ENCODE data around the gene PDGFA. TPM values are rescaled to one million over a fixed set of nuclear protein-coding genes. Genes with fewer than 3 reads are reported as not detected.

The PDGFA gene
- total RNA-seq, 1 donor from 2014 or later: 7.6 TPM

DNA sequence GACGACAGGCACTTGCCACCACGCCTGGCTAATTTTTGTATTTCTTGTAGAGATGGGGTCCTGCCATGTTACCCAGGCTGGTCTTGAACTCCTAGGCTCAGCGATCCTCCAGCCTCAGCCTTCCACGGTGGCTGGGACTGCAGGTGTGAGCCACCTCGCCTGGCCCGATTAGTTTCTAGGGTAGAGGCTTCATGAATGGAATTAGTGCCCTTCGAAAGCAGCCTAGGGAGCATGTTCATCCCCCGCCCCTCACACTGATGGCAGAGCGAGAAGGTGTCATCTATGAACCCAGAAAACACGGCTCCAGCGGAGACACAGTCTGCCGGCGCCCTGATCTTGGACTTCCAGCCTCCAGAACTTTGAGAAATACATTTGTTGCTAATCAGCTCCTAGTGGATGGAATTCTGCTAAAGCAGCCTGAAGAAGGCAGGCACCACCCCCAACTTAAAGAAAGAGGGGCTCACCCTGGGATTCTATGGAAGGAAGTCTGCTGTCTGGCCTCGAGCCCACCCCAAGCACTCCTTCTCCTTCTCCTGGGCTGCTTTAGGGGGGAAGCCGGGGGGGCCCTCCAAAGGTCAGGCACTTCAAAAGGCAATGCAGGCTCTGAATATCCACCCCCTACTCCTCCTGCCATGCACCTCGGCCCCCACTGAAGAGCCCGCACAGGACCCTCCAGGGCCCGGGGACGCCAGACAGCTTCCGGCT, 10.1 kb downstream of the PDGFA start:
- Mint-ChIP-seq H3K4me1 (ENCODE audit: low read depth, unreplicated experiment) (peaks cover 5% of the 10 kb centered on the region), H3K9me3 (ENCODE audit: unreplicated experiment) (peaks cover 8% of the 10 kb centered on the region), H3K36me3 (ENCODE audit: unreplicated experiment) (no peaks in the 10 kb centered on the region), H3K27me3 (ENCODE audit: unreplicated experiment) (peaks cover 5% of the 10 kb centered on the region), H3K4me3 (ENCODE audit: unreplicated experiment) (no peak overlapping the region), H3K27ac (ENCODE audit: unreplicated experiment) (no peak overlapping the region)
- DNase-seq: peak; percentile 10
- TF ChIP-seq, protein P1, sequence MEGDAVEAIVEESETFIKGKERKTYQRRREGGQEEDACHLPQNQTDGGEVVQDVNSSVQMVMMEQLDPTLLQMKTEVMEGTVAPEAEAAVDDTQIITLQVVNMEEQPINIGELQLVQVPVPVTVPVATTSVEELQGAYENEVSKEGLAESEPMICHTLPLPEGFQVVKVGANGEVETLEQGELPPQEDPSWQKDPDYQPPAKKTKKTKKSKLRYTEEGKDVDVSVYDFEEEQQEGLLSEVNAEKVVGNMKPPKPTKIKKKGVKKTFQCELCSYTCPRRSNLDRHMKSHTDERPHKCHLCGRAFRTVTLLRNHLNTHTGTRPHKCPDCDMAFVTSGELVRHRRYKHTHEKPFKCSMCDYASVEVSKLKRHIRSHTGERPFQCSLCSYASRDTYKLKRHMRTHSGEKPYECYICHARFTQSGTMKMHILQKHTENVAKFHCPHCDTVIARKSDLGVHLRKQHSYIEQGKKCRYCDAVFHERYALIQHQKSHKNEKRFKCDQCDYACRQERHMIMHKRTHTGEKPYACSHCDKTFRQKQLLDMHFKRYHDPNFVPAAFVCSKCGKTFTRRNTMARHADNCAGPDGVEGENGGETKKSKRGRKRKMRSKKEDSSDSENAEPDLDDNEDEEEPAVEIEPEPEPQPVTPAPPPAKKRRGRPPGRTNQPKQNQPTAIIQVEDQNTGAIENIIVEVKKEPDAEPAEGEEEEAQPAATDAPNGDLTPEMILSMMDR (IDR thresholded peaks at IDR 0.05; ENCODE audit: partially characterized antibody, unreplicated experiment): no peak

DNA sequence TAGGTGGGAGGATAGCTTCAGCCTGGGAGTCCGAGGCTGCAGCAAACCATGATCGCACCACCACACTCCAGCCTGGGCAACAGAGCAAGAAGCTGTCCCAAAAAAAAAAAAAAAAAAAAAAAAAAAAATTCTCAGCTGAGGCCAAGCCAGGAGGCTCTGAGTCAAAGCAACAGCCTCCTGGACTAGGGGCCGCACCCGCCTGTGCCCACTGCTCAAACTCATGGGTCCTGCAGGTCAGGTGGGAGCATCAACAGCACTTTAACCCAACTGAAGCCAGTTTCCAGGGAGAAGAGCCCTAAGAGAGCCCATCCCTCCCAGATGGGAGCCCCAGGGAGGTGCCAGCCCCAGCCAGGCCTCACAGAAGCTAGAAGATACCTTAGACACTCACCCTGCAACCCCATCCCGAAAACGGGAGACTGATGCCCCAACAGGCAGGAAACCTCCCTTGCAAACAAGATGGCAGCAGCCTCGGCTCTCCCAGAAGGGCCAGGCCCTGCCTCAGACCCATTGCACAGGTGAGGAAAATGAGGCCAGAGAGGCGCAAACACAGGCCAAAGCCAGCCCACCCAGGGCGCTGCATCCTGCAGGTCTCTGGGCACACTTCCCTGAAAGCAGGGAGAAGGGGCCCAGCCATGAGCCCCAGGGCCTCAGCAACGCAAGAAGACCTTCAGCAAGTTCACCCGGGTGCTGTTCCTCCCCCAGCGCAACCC, 11.0 kb downstream of the PDGFA start:
- H3K27me3 Mint-ChIP-seq (ENCODE audit: unreplicated experiment): peaks cover 1% of the 10 kb centered on the region
- no peaks in the 10 kb centered on the region for H3K36me3 Mint-ChIP-seq (ENCODE audit: unreplicated experiment)
- H3K27ac Mint-ChIP-seq (ENCODE audit: unreplicated experiment): no peak overlapping the region
- peaks cover 3% of the 10 kb centered on the region for H3K4me1 Mint-ChIP-seq (ENCODE audit: low read depth, unreplicated experiment)
- peak; percentile 15 for DNase-seq
- TF ChIP-seq, protein P1 (IDR thresholded peaks at IDR 0.05; ENCODE audit: partially characterized antibody, unreplicated experiment): no peak
- peaks cover 6% of the 10 kb centered on the region for H3K9me3 Mint-ChIP-seq (ENCODE audit: unreplicated experiment)
- H3K4me3 Mint-ChIP-seq (ENCODE audit: unreplicated experiment): no peak overlapping the region

DNA sequence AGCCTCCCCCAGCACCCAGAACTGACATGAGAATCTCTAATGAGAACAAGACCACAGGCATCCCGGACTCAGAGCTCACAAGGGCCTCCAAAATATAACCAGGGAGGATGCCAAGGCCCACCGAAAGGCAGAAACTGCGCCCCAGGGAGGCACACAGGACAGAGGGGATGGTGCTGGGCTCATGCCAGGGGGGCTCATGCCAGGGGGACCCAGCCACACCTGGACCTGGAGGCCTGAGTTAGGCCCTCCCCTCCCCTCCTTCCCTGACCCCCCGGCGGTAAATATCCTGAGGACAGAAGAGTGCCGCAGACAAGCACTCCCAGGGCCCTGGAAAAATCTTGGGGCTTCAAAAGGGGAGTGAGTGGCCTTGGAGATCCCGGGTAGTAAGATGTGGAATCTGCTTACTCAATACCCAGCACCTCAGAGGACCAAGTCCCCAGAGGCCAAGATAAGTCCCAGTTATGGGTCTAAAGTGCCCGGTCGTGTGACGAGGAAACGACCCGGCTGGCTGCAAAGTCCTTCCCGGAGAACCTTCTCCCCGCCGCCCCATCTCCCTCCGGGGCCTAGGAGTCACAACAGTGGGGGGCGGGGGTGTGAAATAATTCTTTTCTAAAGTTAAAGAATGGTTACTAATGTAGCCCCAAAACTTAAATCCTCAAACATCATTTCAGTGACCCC, 11.9 kb downstream of the PDGFA start:
- Mint-ChIP-seq H3K36me3 (ENCODE audit: unreplicated experiment) (no peaks in the 10 kb centered on the region), H3K9me3 (ENCODE audit: unreplicated experiment) (peaks cover 6% of the 10 kb centered on the region), H3K27me3 (ENCODE audit: unreplicated experiment) (no peaks in the 10 kb centered on the region), H3K27ac (ENCODE audit: unreplicated experiment) (no peak overlapping the region), H3K4me3 (ENCODE audit: unreplicated experiment) (no peak overlapping the region), H3K4me1 (ENCODE audit: low read depth, unreplicated experiment) (peaks cover 2% of the 10 kb centered on the region)
- TF ChIP-seq, protein P1 (IDR thresholded peaks at IDR 0.05; ENCODE audit: partially characterized antibody, unreplicated experiment): no peak
- DNase-seq: peak; percentile 8

DNA sequence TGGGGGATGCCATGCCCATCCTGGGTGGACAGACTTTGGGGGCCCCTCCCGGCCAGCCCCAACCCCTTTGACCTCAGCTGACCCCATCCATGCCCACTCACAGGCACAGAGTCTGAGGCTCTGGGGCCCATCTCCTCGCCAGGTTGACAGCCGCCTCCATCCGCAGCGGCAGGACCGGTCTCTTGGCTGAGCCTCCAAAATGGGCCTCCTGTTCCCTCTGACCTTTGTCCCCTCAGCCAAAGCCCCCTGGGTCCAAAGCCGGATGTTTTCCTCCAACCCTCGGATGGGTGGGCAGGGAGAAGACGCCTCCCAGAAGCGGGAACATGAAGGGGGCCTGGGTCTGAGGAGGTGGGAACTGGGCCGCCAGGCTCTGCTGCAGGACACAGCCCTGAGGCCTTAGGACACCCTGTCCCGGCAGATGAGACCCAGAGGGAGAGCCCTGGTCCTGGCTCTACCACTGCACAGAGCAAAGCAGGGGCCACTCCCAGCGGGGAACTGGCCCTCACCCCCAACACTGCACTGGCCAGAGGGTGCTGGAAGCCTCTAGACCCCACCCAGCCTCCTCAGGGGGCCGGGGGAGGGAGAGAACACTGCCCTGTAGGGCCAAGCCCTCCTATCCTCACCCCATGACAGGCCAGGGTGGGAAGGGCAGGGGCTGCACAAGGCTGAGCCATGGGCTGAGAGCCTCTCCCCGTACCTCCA, 12.6 kb downstream of the PDGFA start:
- no peaks in the 10 kb centered on the region for H3K27me3 Mint-ChIP-seq (ENCODE audit: unreplicated experiment)
- no peak overlapping the region for H3K27ac Mint-ChIP-seq (ENCODE audit: unreplicated experiment)
- TF ChIP-seq, protein P1 (IDR thresholded peaks at IDR 0.05; ENCODE audit: partially characterized antibody, unreplicated experiment): no peak
- peak; percentile 10 for DNase-seq
- peaks cover 4% of the 10 kb centered on the region for H3K4me1 Mint-ChIP-seq (ENCODE audit: low read depth, unreplicated experiment)
- H3K36me3 Mint-ChIP-seq (ENCODE audit: unreplicated experiment): no peaks in the 10 kb centered on the region
- H3K4me3 Mint-ChIP-seq (ENCODE audit: unreplicated experiment): no peak overlapping the region
- H3K9me3 Mint-ChIP-seq (ENCODE audit: unreplicated experiment): peaks cover 6% of the 10 kb centered on the region

Measured in glutamatergic neuron (in vitro differentiated cells).